ENCODE results near the gene MSI2.

GRCh38 chr17:57466017-57466471 lies 209.7 kb downstream of the MSI2 start:
- no peak for TF ChIP-seq CTCF (IDR thresholded peaks at IDR 0.05)
- no peak for TF ChIP-seq POLR2A (IDR thresholded peaks at IDR 0.05)

All from right lobe of liver (tissue), 4 donors.